AG10803 (cell line): Measurements from ENCODE around the gene PIK3R6.
"Not testable (repeated sequence)": the region's sequence is repeated elsewhere in the genome, so short reads cannot be mapped to it uniquely, and the experiment has no call there.

Experiments used
- DNase-seq: peaks from one replicate; pipeline ENCODE4 v3.0.0; 2010; ENCODE audit warnings: low read depth
- H3K4me3 ChIP-seq: 2 replicates; pipeline ENCODE4 v1.5.1; 2011; ENCODE audit warnings: mild to moderate bottlenecking, low read length, control low read depth
- TF ChIP-seq, protein P1 (sequence below): conservative IDR thresholded peaks from 2 replicates; pipeline ENCODE4 v1.5.1; 2011; ENCODE audit warnings: mild to moderate bottlenecking, low read length, control low read depth, inconsistent platforms

Gene PIK3R6

GRCh38 chr17:8806253-8806925 lies 61.1 kb downstream of the PIK3R6 start:
- H3K4me3 ChIP-seq, result no peak overlapping the region
- TF ChIP-seq, protein P1, sequence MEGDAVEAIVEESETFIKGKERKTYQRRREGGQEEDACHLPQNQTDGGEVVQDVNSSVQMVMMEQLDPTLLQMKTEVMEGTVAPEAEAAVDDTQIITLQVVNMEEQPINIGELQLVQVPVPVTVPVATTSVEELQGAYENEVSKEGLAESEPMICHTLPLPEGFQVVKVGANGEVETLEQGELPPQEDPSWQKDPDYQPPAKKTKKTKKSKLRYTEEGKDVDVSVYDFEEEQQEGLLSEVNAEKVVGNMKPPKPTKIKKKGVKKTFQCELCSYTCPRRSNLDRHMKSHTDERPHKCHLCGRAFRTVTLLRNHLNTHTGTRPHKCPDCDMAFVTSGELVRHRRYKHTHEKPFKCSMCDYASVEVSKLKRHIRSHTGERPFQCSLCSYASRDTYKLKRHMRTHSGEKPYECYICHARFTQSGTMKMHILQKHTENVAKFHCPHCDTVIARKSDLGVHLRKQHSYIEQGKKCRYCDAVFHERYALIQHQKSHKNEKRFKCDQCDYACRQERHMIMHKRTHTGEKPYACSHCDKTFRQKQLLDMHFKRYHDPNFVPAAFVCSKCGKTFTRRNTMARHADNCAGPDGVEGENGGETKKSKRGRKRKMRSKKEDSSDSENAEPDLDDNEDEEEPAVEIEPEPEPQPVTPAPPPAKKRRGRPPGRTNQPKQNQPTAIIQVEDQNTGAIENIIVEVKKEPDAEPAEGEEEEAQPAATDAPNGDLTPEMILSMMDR, result no peak
- no peak for DNase-seq

DNA sequence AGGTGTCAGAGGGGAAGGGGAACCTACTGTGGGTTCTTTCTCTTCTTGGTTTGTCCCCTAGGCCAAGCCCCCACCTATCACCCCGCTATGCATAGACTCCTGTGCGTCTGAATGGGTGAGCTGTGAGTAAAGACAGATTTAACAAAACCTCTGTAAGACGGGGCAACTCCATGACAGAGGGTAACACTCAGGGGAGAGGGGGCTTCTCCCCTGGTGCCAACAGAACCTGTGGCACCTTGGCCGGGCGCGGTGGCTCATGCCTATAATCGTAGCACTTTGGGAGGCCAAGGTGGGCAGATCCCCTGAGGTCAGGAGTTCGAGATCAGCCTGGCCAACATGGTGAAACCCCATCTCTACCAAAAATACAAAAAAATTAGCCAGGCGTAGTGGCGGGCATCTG lies 62.1 kb downstream of the PIK3R6 start:
- not testable (repeated sequence) for H3K4me3 ChIP-seq, DNase-seq

GRCh38 chr17:8803531-8804420 lies 63.7 kb downstream of the PIK3R6 start:
- TF ChIP-seq, protein P1, result no peak
- H3K4me3 ChIP-seq, result no peak overlapping the region
- no peak for DNase-seq

- no peak overlapping the region for H3K4me3 ChIP-seq
- DNase-seq, result no peak
- TF ChIP-seq, protein P1, result no peak
Measured at GRCh38 chr17:8801135-8801840, 66.2 kb downstream of the PIK3R6 start.

DNA sequence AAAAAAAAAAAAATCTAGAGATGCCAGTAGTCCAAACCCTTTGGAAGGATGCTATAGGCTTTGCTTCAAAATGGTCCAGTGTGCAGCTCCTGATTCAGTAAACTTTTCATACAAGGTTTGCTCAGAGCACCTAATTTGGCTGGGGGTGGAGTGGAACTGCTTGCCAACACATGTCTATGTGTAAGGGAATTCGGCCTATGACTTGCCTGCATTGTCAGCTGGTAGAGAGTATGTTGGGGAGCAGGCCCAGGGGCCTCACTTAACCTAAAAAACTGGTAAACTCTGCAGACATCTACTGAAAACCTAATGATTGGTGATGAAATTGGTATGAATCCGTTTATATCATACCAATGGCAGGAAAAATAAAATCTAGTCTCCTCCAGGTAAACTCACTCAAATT lies 66.8 kb downstream of the PIK3R6 start:
- TF ChIP-seq, protein P1, result no peak
- DNase-seq, result no peak

GRCh38 chr17:8799570-8800212 lies 67.8 kb downstream of the PIK3R6 start:
- no peak overlapping the region for H3K4me3 ChIP-seq
- no peak for DNase-seq
- TF ChIP-seq, protein P1, result no peak

More for the DNA sequence above, 66.8 kb downstream of the PIK3R6 start:
- no peak overlapping the region for H3K4me3 ChIP-seq
